GM12892 (cell line): ENCODE results near the gene NELL1.

ENCODE experiments used
- POLR2A ChIP-seq: IDR thresholded peaks from 2 replicates; pipeline ENCODE4 v1.6.1; 2011; ENCODE audit warnings: low read depth, low read length, control low read depth
- POLR2AphosphoS5 ChIP-seq: IDR thresholded peaks from 2 replicates; pipeline ENCODE4 v1.6.1; 2011; ENCODE audit warnings: low read depth, low read length, control low read depth
- TAF1 ChIP-seq: IDR thresholded peaks from 2 replicates; pipeline ENCODE4 v1.6.1; 2011; ENCODE audit warnings: low read depth, mild to moderate bottlenecking, control low read depth, low read length, borderline replicate concordance

DNA sequence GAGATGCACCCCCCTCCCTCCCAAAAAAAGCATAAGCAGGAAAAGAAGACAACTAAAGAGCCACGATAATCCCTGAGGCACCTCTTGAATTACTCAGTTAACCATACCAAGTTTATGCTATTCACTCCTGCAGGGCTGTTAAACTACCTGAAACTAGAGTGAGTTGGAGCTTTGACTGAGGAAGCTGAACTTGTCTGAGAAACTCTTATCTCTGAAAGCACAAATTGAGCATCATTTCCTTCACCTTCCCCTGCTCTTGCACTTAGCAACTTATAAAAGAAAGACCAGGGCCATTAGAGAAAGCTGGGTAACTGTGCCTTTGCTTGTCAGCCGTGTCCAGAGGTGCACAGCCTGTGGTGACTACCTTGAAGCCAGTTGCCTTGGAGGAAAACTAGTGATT is 745.6 kb downstream of the NELL1 start:
- no peak for TF ChIP-seq POLR2A
- no peak for TF ChIP-seq POLR2AphosphoS5
- no peak for TF ChIP-seq TAF1
